ENCODE results near the gene DNMT3A.

Gene DNMT3A

DNA sequence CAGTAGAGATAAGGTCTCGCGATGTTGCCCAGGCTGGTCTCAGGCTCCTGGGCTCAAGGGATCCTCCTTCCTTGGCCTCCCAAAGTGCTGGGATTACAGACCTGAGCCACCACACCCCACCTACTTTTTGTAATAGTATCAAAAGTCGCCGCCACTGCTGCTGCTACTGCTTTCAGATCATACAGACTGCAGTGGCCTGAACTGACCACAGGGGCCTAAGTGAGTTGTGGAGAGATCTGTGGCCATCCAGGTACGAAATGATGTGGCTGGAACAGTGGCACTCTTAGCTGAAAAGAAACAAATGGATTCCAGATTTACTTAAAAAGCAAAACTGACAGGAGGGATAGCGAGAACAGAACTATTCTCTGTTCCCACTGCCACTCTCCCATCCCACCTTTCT is 140.5 kb downstream of the DNMT3A start:
- no peak overlapping the region for H3K4me3 ChIP-seq (ENCODE audit: control insufficient read depth, low read depth, low read length)
- DNase-seq (ENCODE audit: low read depth), result no peak
- TF ChIP-seq CTCF (conservative IDR thresholded peaks at IDR 0.05; ENCODE audit: control insufficient read depth, insufficient read depth, low read depth, low read length), result peak; percentile 19

GRCh38 chr2:25198576-25198975 is 143.1 kb downstream of the DNMT3A start:
- H3K4me3 ChIP-seq (ENCODE audit: control insufficient read depth, low read depth, low read length), result no peak overlapping the region
- TF ChIP-seq CTCF (conservative IDR thresholded peaks at IDR 0.05; ENCODE audit: control insufficient read depth, insufficient read depth, low read depth, low read length), result no peak
- no peak for DNase-seq (ENCODE audit: low read depth)

GRCh38 chr2:25198209-25198525 is 143.6 kb downstream of the DNMT3A start:
- no peak for TF ChIP-seq CTCF (conservative IDR thresholded peaks at IDR 0.05; ENCODE audit: control insufficient read depth, insufficient read depth, low read depth, low read length)
- DNase-seq (ENCODE audit: low read depth), result no peak
- no peak overlapping the region for H3K4me3 ChIP-seq (ENCODE audit: control insufficient read depth, low read depth, low read length)

DNA sequence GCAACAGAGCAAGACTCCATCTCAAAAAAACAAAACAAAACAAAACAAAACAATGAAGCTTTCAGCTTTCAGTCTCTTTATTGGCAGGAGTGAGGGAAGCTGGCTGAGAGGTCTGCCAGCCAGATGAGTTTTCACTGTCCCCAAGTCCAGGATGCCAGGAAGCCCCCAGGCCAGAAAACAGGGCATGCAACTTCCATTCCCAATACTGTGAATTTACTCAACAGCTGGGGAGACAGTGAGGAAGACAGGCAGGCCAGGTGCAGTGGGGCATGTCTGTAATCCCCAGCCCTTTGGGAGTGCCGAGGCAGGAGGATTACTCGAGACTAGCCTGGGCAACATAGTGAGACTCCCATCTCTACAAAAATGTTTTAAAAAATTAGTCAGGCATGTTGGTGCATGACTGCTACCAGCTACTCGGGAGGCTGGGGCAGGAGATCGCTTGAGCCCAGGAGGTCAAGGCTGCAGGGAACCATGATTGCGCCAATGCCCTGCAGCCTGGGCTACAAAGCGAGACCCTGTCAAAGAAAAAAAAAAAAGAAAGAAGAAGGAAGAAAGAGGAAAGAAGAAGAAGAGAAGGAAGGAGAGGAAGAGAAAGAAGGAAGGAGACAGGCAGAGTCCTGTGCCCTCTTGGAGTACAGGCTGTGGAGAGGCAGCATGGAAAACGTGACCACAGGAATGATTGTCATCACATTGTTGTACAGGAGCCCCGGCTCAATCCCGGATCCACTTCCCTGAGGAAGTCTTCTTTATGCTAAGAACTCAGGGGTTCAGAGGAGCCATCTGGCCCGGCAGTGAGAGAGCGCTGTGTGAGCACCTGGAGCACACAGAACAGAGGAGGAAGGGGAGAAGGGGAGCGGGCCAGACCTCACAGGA is 144.2 kb downstream of the DNMT3A start:
- no peak overlapping the region for H3K4me3 ChIP-seq (ENCODE audit: control insufficient read depth, low read depth, low read length)
- DNase-seq (ENCODE audit: low read depth), result no peak
- no peak for TF ChIP-seq CTCF (conservative IDR thresholded peaks at IDR 0.05; ENCODE audit: control insufficient read depth, insufficient read depth, low read depth, low read length)

GRCh38 chr2:25194576-25195122 is 147.1 kb downstream of the DNMT3A start:
- no peak for TF ChIP-seq CTCF (conservative IDR thresholded peaks at IDR 0.05; ENCODE audit: control insufficient read depth, insufficient read depth, low read depth, low read length)
- no peak for DNase-seq (ENCODE audit: low read depth)
- no peak overlapping the region for H3K4me3 ChIP-seq (ENCODE audit: control insufficient read depth, low read depth, low read length)

GRCh38 chr2:25190536-25190935 is 151.2 kb downstream of the DNMT3A start:
- no peak for DNase-seq (ENCODE audit: low read depth)
- no peak overlapping the region for H3K4me3 ChIP-seq (ENCODE audit: control insufficient read depth, low read depth, low read length)
- no peak for TF ChIP-seq CTCF (conservative IDR thresholded peaks at IDR 0.05; ENCODE audit: control insufficient read depth, insufficient read depth, low read depth, low read length)

Measured in fibroblast of mammary gland (primary cell).